HG02981 (cell line): ENCODE measurements around the gene DOCK1.
"Not testable (repeated sequence)": the region's sequence is repeated elsewhere in the genome, so short reads cannot be mapped to it uniquely, and the experiment has no call there.

ENCODE experiments used
- ATAC-seq: cut with Tn5 transposase; IDR thresholded peaks from one replicate; pipeline ENCODE4 v1.9.1; 2021; ENCODE audit warnings: mild to moderate bottlenecking, moderate library complexity; ENCODE audit not compliant: unreplicated experiment

Gene DOCK1

DNA sequence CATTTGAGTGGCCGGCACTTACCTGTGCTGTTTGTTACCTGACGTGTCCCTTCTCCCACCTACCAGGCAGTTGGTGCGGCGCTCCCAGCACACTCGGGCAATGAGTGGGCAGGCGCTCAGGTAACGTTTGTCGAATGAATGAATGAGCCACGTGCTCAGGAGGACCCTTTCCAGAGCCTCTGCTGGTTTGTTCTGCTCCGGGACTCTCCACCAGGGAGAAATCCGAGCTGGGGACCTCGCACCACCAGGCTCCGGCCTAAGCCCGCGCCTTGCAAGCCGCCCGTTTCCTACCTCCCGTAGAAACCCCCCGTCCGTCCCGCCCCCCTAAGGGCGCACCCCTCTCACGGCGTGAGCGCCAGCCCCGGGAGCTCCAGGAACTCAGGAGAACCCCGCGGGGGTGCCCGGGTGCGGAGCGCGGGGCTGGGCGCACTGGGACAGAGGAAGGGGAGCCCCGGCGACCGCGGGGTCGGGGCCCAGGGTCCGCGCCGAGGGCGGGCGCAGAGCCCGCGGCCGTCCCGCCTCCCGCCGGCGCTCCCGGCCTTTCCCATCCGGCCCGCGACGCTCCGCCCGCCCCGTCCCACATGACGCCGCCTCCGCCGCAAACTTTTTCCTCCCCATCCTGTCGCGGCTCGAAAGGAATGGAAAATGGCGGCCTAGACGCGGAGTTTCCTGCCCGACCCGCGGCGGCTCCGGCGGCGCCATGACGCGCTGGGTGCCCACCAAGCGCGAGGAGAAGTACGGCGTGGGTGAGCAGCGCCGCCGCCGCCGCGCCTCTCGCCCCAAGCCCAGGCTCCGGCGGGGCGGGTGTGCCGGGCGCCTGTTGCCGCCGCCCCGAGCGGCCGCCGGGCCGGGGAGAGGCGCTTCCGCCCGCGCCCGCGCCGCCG, at the start of gene DOCK1:
Gene DOCK1 (plus strand): TSS at position 611 of the 884 bp plus-strand sequence. CDS start 90 bp downstream, at position 701.
- ATAC-seq, result no peak

DNA sequence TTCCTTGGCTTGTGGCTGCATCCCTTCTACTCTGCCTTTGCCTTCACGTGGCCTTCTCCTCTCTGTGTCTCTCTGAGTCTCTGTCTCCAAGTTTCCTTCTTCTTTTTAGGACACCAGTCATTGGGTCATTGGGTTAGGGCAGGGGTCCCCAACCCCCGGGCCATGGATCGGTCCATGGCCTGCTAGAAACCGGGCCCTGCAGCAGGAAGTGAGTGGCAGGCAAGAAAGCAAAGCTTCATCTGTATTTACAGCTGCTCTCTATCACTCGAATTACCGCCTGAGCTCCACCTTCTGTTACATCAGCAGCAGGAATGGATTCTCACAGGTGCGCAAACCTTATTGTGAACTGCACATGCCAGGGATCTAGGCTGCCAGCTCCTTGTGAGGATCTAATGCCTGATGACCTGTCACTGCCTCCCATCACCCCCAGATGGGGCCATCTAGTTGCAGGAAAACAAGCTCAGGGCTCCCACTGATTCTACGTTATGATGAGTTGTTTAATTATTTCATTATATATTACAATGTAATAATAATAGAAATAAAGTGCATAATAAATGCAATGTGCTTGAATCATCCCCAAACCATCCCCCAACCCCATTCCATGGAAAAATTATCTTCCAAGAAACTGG, 47.9 kb upstream of the DOCK1 start:
- no peak for ATAC-seq

DNA sequence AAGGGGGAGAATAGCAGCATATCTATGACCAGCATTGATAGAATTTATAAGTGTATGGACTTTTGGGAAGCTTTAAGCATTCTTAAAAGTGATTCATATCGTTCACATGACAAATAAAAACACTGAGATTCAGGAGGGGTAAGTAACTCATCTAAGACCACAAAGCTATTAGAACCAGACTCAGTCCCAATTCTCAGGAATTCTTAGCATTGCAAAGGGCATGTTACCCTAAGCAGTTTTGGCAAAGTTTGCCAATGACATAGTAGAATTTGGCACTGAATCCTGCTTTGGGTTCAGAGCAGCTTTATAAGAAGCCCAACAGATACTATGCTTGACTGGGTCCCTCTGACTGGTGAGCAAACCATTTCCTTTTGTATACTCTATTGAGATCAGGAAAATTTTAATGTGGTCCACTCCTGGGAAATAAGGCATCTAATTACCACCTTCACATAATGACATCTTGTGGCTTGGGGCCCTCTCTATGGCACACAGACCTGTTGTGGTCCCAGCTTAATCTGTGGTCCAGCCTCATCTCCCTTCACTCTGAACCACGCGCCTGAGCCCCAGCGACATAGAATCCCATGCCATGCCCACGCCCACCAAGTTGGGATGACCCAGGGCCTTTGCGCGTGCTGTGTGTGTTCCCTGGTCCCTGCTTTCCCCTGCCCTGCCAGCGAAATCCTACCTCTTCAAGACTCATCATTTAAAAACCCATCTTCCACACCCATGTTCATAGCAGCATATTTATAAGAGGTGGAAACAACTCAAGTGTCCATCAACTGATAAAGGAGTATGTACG, 37.5 kb upstream of the DOCK1 start:
- ATAC-seq, result no peak

DNA sequence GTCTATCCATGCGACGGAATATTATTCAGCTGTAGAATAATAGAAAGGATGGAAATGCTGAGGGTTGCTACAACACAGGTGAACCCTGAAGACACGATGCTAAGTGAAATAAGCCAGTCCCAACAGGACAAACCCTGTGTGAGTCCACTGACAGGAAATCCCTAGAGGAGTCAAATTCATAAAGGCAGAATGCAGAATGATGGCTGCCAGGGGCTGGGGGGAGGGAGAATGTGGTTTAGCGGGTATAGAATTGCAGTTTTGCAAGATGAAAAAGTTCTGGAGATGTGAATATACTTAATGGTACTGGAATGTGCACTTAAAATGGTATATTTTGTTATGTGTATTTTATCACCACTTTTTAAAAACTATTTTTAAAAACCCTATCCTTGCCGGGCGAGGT, 36.9 kb upstream of the DOCK1 start:
- no peak for ATAC-seq

DNA sequence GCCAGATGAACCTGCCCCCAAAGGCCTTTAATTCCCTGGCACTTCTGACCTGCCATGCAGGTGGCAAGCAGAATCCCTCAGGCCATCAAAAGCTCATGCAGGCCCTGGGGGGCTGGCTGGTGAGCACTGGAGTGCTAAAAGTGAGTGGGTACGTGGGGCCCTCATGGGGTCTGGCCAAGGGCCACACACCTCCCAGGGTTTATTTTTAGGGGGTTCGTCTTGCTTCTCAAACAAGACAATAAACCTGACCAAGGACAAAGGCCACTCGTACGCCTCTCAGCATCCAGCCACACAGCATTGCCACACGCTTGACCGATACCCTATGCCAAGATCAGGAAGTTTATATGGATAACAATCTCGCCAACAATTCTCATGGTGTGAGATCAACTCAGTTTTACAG, 33.1 kb upstream of the DOCK1 start:
- ATAC-seq, result no peak

DNA sequence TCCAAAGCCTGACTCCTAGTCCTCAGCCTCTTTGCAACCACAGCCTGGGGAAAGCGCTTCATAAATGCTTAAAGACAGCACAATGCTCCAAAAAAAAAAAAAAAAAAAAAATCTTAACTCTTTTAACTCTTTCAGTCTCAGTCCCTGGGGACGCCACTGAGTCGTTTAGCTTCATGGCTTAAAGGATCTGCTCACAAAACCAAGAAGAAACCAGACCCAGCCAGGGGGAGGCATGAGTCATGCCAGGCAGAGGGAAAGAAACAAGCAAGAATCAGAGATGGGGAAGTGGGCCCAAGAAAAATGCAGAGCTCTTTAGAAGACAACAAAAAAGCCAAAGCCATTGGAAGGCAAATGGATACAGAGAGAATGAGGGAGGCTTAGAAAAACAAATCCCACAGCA, 32.5 kb upstream of the DOCK1 start:
- ATAC-seq, result no peak

DNA sequence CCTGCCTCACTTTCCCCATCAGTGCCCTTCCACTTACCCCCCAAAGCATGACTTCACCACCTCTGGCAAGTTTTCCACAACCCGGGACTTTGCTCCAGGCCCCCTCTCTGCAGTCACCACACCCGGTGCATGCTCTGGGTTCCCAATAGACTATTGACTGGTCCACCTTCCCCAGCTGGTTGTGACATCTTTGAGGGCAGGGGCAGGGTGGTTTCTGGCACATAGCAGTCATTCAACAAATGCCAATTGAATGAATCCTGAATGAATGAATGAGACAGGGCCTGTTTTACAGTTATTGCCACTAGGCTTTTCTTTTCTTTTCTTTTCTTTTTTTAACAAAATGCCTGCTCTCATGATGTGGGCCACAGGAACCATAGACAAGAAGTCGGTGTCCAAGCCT, 28.8 kb upstream of the DOCK1 start:
- no peak for ATAC-seq

DNA sequence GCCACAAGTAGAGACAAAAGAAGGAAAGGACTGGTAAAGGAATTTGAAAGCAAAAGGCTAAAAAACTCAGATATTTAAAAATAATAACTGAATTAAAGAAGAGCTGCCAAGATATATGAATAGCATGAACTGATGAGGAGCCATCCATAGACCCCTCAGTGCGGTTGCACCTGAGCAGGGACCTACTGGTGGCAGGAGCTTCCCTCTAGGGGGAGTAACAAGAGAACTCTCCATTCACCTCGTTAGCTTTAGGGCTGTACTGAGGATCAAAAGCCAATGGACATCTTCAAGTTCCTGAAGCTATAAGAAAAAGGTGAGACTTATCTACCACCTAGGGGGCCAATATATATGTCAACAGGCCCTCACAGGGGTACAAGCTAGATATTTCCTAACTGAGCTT, 27.8 kb upstream of the DOCK1 start:
- no peak for ATAC-seq

DNA sequence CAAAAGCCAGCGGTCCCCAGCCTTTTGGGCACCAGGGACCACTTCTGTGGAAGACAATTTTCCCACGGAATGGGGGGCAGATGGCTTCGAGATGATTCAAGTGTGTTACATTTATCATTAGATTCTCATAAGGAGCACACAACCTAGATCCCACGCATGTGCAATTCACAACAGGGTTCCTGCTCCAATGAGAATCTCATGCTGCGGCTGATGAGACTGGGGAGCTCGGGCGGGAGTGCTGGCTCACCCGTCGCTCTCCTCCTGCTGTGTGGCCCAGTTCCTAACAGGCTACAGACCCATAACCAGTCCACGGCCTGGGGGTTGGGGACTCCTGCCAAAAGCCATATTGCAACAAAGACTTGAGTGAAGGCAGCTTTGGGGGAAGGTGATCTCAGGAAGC, 26.6 kb upstream of the DOCK1 start:
- no peak for ATAC-seq

DNA sequence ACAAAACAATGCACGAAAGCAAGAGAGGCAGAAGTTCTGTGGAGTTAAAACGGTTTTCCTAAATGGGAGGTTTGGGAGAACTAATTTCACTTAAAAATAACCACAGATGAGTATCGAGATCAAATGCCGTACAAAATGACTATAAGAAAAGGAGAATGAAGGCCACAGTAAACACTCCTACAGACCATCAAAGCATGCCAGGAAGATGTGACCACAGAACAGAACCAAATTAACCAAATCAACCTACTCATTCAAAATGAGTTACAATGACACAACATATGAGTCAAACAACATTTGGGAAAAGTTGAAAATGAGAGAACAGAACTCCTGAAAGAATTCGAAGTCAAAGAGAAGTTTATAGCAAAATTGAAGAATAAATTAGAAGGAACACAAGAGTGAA, 24.3 kb upstream of the DOCK1 start:
- no peak for ATAC-seq

DNA sequence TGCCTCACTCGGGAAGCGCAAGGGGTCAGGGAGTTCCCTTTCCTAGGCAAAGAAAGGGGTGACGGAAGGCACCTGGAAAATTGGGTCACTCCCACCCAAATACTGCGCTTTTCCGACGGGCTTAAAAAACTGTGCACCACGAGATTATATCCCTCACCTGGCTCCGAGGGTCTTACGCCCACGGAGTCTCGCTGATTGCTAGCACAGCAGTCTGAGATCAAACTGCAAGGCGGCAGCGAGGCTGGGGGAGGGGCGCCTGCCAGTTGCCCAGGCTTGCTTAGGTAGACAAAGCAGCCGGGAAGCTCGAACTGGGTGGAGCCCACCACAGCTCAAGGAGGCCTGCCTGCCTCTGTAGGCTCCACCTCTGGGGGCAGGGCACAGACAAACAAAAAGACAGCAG, 23.2 kb upstream of the DOCK1 start:
- ATAC-seq, result not testable (repeated sequence)

DNA sequence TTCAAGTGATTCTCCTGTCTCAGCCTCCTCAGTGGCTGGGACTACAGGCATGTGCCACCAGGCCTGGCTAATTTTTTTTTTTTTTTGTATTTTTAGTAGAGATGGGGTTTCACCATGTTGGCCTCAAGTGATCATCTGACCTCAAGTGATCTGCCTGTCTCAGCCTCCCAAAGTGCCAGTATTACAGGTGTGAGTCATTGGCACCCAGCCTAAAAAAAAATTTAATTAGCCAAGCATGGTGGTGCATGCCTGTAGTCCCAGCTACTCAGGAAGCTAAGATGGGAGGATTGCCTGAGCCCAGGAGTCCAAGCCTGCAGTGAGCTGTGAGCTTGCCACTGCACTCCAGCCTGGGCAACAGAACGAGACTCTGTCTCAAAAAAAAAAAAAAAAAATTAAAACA, 16.8 kb upstream of the DOCK1 start:
- ATAC-seq, result not testable (repeated sequence)

DNA sequence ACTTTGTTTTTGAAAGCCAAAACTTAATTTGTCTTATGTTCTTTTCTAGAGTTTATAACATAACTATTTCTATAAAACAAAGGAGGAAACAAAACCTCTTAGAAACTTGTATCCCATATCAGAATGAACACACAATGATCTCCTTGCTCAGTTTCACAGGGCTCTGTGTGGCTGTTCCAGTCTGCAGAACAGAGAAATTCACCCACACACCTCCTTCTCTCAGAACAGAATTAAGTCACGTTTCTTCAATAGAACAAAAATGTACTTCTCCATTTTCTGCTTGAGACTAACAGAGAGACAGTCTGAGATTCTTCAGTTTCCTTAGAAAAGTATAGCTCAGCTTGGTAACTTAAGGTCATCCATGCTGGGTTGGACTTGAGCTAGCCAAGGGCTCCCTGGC, 15.8 kb upstream of the DOCK1 start:
- ATAC-seq, result no peak

DNA sequence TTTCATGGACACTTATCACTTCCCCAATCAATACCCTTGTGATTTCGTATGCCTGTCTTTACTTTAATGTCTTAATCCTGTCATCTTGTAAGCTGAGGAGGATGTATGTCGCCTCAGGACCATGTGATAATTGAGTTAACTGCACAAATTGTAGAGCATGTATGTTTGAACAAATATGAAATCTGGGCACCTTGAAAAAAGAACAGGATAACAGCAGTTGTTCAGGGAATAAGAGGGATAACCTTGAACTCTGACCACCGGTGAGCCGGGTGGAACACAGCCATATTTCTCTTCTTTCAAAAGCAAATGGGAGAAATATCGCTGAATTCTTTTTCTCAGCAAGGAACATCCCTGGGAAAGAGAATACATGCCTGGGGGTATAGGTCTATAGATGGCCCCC, 14.4 kb upstream of the DOCK1 start:
- not testable (repeated sequence) for ATAC-seq

DNA sequence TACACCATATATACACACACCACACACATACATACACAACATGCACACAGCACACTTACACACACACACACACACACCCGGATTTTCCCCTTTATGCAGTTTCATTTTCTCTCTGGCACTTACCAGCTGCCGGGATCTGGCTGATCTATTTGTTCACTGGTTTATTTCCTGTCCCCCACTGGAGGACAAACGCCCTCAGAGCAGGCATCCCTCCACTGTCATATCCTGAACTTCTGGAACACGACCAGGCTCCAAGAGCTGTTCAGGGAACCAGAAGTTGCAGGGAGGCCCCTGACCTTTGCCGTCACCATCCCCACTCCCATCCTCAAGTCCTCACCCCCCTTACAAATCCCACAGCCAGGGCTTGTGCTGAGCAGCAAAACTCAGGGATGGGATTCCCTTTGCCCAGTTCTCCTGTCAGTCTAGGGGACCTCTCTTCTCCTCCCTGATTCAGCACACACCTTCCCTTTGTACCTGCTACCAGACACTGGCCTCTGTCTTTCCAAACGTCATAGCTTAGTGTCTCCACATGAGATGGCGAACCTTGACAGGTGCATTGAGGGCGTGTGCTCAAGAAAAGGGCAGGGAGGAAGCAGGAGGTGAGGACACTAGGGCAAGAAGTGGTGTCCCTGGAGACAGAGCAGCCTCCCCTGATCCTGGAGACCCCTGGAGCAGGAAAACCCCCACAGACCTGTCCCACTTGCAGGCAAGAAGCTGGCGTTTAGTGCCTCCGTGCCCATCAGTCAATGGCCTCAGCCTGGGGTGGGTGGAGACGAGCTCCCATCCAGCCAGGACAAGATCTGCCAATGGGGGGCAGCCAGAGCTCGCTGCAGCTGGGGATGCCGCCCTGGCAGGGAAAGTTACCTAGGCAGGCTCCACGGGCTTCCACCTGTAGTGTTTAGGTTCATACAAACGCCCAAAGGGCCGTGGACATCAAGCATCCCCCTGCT, 12.7 kb upstream of the DOCK1 start:
- ATAC-seq, result no peak

DNA sequence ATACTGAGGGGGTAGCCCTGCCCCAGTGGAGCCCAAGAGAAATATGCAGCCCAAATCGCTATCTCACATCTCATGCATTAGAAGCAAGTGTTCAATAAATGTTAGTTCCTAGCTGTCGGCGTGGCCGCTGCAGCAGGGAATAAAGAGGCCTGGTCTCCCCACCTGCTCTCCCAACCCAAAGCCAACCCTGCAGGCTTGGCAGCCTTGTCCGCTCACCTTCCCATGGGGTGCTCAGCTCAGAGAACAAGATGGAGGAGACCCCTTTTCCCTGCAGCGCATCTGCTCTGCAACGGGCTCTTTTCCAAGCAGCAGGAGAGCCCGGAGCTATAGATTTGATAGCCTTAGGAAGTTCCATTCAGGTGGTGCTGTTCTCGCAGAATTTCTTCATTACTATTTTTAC, 12.0 kb upstream of the DOCK1 start:
- no peak for ATAC-seq

DNA sequence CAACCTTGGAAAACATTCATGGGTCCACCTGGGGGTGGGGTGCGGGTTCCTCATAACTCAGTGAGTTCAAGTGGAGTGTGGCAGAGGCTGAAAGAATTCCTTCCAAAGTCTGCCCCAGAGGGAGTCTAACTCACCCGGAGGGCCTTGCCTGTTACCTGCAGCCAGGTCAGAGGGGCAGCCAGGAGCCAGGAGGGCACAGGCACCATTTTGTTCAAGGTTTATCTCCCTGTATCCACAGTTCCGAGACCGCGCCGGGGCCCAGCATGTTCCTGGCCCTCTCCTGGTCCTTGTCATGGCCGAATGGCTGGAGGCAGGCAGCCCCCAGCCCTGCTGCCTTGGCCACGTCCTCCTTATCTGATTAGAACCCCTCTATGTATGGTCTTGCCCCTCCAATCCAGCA, 11.4 kb upstream of the DOCK1 start:
- no peak for ATAC-seq

DNA sequence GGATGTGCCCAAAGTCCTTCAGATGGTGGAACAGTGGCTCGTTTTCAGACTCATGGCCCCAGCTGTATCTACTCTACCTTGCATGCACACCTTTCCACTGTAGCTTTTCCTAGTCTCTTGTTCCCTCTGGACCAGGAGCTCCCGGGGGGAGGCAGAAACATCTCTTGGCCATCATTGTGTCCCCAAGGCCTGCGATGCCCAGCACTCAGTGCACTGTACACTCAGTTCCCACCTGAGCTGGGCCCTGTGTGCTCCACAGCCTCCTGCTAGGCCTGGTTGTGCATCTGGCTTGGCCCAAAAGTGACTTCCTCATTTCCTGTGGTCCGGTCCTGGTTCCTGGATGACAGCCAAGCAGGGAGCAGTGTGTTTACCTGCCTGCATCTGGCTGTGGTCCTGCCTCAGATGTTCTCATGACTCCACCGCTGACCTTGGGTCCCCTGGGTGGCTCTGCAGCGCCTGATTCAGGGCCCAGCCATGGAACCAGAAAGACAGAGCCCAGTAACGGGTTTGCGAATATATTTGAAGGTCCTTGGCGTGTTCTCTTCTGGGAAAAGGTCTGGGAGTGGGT, 9.9 kb upstream of the DOCK1 start:
- no peak for ATAC-seq

DNA sequence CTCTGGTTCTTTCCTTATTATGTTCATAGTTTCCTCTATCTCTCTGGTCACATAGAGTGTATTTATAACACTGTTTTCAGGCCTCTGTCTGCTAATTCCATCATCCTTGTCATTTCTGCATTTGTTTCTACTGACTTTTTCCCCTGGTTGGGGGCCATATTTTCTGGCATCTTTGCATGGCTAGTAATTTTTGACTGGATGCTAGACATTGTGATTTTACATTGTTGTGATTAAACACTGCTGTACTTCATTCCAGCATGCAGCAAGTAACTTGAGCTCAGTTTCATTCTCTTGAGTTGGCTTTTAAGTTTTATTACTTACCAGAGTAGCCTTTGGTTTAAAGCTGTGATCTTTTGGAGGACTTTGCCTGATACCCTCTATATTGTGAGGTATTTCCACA, 6.8 kb upstream of the DOCK1 start:
- no peak for ATAC-seq

DNA sequence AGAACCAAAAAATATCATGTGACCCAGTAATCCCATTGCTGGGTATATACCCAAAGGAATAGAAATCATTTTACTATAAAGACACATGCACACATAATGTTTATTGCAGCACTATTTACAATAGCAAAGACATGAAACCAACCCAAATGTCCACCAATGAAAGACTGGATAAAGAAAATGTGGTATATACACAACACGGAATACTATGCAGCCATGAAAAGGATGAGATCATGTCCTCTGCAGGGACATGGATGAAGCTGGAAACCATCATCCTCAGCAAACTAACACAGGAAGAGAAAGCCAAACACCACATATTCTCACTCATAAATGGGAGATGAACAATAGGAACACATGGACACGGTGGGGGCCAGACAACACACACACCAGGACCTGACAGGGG, 5.7 kb upstream of the DOCK1 start:
- not testable (repeated sequence) for ATAC-seq
